OCI-LY1 (cell line): ENCODE measurements around the gene KCNJ12.

Experiments
- H2AFZ ChIP-seq: fragments of 200-600 bp; sonication (generic), shearing (Covaris generic); 2 replicates; pipeline ENCODE4 v1.6.0; 2014; ENCODE audit warnings: antibody characterized with exemption, mild to moderate bottlenecking, low read length
- H3F3A ChIP-seq: fragments of 200-600 bp; sonication (generic), shearing (Covaris generic); 2 replicates; pipeline ENCODE4 v1.6.0; 2014; ENCODE audit warnings: mild to moderate bottlenecking, antibody characterized with exemption, low read length, moderate library complexity; ENCODE audit not compliant: insufficient read depth
- H3K27ac ChIP-seq: fragments of 200-600 bp; sonication (generic); 2 replicates; pipeline ENCODE4 v1.5.1; 2014; ENCODE audit warnings: low read length, mixed run types, mild to moderate bottlenecking, low read depth; ENCODE audit not compliant: poor library complexity, severe bottlenecking
- H3K27me3 ChIP-seq: fragments of 200-600 bp; sonication (generic); 2 replicates; pipeline ENCODE4 v1.6.0; 2014; ENCODE audit warnings: antibody characterized with exemption, mild to moderate bottlenecking, low read length, moderate library complexity; ENCODE audit not compliant: insufficient read depth
- H3K36me3 ChIP-seq: fragments of 200-600 bp; sonication (generic); 2 replicates; pipeline ENCODE4 v1.6.1; 2014; ENCODE audit warnings: mild to moderate bottlenecking, antibody characterized with exemption, low read length, moderate library complexity, mixed read lengths; ENCODE audit not compliant: insufficient read depth
- H3K4me1 ChIP-seq: fragments of 200-600 bp; sonication (generic); 2 replicates; pipeline ENCODE4 v1.5.1; 2014; ENCODE audit warnings: mild to moderate bottlenecking, low read length, moderate library complexity; ENCODE audit not compliant: insufficient read depth, severe bottlenecking
- H3K4me2 ChIP-seq: fragments of 200-600 bp; sonication (generic), shearing (Covaris generic); 2 replicates; pipeline ENCODE4 v1.6.1; 2014; ENCODE audit warnings: low read length
- H3K4me3 ChIP-seq: fragments of 200-600 bp; sonication (generic); 2 replicates; pipeline ENCODE4 v1.5.1; 2014; ENCODE audit warnings: low read length, low read depth, mild to moderate bottlenecking, mixed read lengths; ENCODE audit not compliant: poor library complexity, severe bottlenecking
- H3K79me2 ChIP-seq: fragments of 200-600 bp; shearing (Covaris generic); 2 replicates; pipeline ENCODE4 v1.6.1; 2016; ENCODE audit warnings: mixed run types, low read length, mixed read lengths; ENCODE audit not compliant: insufficient read depth
- H3K9ac ChIP-seq: fragments of 200-600 bp; sonication (generic), shearing (Covaris generic); 2 replicates; pipeline ENCODE4 v1.6.1; 2014; ENCODE audit warnings: mild to moderate bottlenecking, low read length, mixed read lengths
- H3K9me2 ChIP-seq: fragments of 200-600 bp; sonication (generic), shearing (Covaris generic); 2 replicates; pipeline ENCODE4 v1.6.1; 2014; ENCODE audit warnings: low read depth, mild to moderate bottlenecking, low read length, mixed read lengths
- H3K9me3 ChIP-seq: fragments of 200-600 bp; shearing (Covaris generic); 2 replicates; pipeline ENCODE4 v1.6.1; 2014; ENCODE audit warnings: low read length, mixed read lengths
- H4K20me1 ChIP-seq: fragments of 200-600 bp; sonication (generic), shearing (Covaris generic); 2 replicates; pipeline ENCODE4 v1.6.0; 2016; ENCODE audit warnings: mild to moderate bottlenecking, low read length; ENCODE audit not compliant: insufficient read depth
- CTCF ChIP-seq: fragments of 200-600 bp; sonication (generic), shearing (Covaris generic); IDR thresholded peaks from 2 replicates; pipeline ENCODE4 v1.5.1; 2017; ENCODE audit warnings: mild to moderate bottlenecking, antibody characterized with exemption, low read length, moderate library complexity, mixed read lengths
- EZH2 ChIP-seq: fragments of 200-600 bp; sonication (generic), shearing (Covaris generic); IDR thresholded peaks from 2 replicates; pipeline ENCODE4 v1.8.0; 2017; ENCODE audit warnings: borderline replicate concordance, mixed run types, mild to moderate bottlenecking, antibody characterized with exemption, low read length, moderate library complexity, mixed read lengths

KCNJ12 gene

GRCh38 chr17:21382560-21383495 lies 6.7 kb downstream of the KCNJ12 start:
- Histone ChIP-seq H3K4me1 (no peaks in the 10 kb centered on the region), H3K9me2 (no peaks in the 10 kb centered on the region), H3K9ac (no peak overlapping the region), H3K36me3 (no peaks in the 10 kb centered on the region), H3K4me3 (no peak overlapping the region), H4K20me1 (no peaks in the 10 kb centered on the region), H3K27ac (no peak overlapping the region), H3K4me2 (no peak overlapping the region), H2AFZ (no peak overlapping the region), H3F3A (no peaks in the 10 kb centered on the region), H3K27me3 (0 out of 2 replicates have a peak, but pooled peaks cover 6% of the 10 kb centered on the region), H3K79me2 (no peaks in the 10 kb centered on the region), H3K9me3 (no peaks in the 10 kb centered on the region)
- TF ChIP-seq CTCF (no peak), EZH2 (no peak)

GRCh38 chr17:21385281-21385845 lies 9.2 kb downstream of the KCNJ12 start:
- no peaks in the 10 kb centered on the region for H3K9me2 ChIP-seq
- no peaks in the 10 kb centered on the region for H3K79me2 ChIP-seq
- H3K9me3 ChIP-seq: no peaks in the 10 kb centered on the region
- H3K9ac ChIP-seq: no peak overlapping the region
- H3K27ac ChIP-seq: no peak overlapping the region
- no peak overlapping the region for H3K4me2 ChIP-seq
- H3K4me3 ChIP-seq: no peak overlapping the region
- no peaks in the 10 kb centered on the region for H3F3A ChIP-seq
- peaks cover 6% of the 10 kb centered on the region; the same call in 1 of the 2 replicates for H3K27me3 ChIP-seq
- no peaks in the 10 kb centered on the region for H3K4me1 ChIP-seq
- no peaks in the 10 kb centered on the region for H4K20me1 ChIP-seq
- TF ChIP-seq EZH2: no peak
- no peak for TF ChIP-seq CTCF
- no peak overlapping the region for H2AFZ ChIP-seq
- H3K36me3 ChIP-seq: no peaks in the 10 kb centered on the region

GRCh38 chr17:21387616-21388015 lies 11.5 kb downstream of the KCNJ12 start:
- no peak overlapping the region for H3K4me2 ChIP-seq
- no peaks in the 10 kb centered on the region for H3K9me3 ChIP-seq
- H2AFZ ChIP-seq: no peak overlapping the region
- peaks cover 6% of the 10 kb centered on the region; the same call in 1 of the 2 replicates for H3K27me3 ChIP-seq
- H3K4me3 ChIP-seq: no peak overlapping the region
- no peaks in the 10 kb centered on the region for H3K79me2 ChIP-seq
- H3K9me2 ChIP-seq: no peaks in the 10 kb centered on the region
- no peaks in the 10 kb centered on the region for H3F3A ChIP-seq
- H3K4me1 ChIP-seq: no peaks in the 10 kb centered on the region
- H4K20me1 ChIP-seq: no peaks in the 10 kb centered on the region
- H3K36me3 ChIP-seq: no peaks in the 10 kb centered on the region
- H3K9ac ChIP-seq: no peak overlapping the region
- TF ChIP-seq CTCF (no peak), EZH2 (no peak)
- H3K27ac ChIP-seq: no peak overlapping the region
